ENCODE measurements around the gene TBC1D22B.
A peak's percentile ranks its signal among the peaks of the same experiment; 100 is the strongest.

TBC1D22B gene

DNA sequence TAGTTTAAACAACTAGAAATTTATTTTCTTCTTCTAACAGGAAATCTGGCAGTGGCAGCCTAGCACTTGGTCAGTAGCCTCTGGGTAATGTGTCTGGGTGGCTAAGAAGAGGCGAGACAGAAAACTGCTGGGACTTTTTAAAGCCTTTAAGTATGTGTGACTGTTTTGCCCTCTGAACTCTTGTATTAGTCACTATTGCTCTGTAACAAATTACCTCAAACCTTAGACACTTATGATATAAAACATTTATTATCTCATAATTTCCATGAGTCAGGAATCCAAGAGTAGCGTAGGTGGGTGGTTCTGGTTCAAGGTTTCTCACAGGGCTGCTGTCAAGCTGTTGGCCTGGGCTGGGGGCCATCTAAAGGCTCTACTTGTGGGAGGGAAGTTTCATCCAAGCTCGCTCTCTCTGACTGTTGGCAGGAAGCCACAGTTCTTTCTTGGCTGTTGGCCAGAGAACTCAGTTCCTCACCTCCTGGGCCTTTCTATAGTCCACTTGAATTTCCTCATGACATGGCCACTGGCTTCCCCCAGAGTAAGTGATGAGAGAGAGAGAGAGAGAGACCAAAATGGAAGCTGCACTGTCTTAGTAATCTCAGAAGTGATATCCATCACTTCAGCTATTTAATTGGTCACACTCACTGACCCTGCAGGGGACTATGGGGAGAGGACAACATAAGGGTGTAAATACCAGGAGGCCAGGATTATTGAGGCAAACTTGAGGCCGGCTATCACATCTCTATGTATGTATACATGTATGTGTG is 17.4 kb upstream of the TBC1D22B start:
- peak; percentile 92 for DNase-seq

DNA sequence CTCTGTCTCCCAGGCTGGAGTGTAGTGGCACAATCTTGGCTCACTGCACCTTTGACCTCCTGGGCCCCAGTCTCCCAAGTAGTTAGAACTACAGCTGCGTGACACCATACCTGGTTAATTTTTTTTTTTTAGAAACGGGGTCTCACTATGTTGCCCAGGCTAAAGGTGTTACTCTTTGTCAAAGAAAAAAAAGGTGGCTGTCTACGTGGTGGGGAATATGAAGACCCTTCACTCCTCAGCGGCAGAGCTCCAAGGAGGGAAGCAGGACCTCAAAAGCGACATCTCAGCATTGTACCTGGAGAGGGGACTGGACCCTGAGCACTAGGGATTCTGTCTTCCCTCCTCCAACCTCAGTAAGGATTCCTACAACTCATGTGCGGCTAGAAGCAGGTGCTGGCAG is 16.4 kb upstream of the TBC1D22B start:
- no peak for DNase-seq

DNA sequence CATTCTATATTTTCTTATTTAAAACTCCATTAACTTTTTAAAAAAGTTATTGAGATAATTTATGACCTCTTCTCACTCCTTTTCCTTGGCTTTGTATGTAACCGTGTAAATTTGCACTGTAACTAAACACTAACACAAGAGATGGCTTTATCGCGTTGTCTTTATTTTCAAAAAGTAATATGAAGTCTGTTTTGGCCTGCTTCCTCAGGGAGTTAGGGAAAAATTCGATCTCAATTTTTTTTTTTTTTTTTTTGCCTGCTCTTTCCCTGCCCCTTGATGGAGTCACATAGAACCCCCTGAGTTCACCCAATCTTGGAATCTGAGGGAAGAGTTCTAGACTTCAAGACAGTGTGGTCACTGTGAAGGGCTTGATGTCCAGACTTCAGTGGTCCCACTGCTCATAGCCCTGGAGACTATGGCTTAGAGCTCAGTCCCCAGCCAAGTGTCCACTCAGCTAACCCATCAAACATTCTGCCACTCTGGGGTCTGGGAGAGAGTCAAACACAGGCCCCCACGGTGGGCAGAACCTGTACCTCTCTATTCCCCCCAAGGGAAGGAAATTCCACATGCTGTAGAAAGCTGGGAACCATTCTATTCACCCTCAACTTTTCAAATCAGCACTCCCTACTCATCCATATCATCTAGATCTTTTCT is 15.7 kb upstream of the TBC1D22B start:
- DNase-seq = no peak

DNA sequence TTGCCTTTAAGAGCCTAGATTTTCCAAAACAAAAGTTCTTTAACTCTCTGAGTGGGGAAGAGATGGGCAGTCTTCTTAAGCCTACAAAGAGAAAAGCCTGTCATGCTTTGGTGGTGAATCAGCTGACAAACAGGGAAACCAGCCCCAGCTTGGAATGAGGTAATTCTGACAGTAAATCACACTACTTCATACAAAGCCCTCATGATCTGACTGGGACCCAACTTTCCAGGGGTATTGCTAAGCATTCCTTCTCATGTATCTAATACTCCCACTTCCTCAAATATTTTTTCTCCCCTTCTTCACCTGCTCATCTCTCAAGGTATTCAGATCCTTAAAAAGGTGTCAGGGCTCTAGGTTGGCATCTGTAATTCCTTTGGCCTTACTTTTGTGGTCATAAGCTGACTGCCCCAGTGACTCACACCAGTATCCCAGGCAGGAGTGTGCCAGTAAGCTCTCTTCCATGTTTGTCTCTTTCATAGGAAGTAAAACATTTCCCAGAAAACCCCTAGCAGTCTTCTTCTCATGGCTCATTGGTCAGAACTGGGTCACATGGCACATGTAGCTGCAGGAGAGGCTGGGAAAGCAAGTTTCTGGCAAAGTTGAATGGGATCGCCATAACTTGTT is 15.0 kb upstream of the TBC1D22B start:
- DNase-seq = no peak

DNA sequence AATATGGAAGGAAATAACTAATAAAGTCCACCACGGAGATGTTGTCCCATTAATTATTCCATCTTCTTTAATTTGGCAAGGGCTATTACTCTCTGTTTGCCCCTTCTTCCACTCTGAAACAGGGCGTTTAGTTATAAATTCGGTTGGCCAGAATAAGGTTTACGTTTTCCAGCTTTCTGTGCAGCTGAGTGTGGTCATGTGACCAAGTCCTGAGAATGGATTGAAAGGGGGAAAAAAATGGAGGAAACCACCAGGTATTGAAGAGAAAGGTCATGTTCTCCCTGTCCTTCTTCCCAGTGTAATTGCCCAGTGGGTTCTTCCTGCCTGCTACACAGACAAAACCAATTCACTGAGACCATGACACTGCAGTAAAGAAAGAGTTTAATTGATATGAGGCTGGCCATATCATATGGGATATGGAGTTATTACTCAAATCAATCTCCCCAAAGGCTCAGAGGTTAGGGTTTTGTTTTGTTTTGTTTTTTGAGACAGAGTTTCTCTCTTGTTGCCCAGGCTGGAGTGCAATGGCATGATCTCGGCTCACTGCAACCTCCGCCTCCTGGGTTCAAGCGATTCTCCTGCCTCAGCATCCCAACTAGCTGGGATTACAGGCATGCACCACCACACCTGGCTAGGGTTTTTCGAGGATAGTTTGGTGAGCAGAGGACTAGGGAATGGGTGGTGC is 14.3 kb upstream of the TBC1D22B start:
- no peak for DNase-seq

DNA sequence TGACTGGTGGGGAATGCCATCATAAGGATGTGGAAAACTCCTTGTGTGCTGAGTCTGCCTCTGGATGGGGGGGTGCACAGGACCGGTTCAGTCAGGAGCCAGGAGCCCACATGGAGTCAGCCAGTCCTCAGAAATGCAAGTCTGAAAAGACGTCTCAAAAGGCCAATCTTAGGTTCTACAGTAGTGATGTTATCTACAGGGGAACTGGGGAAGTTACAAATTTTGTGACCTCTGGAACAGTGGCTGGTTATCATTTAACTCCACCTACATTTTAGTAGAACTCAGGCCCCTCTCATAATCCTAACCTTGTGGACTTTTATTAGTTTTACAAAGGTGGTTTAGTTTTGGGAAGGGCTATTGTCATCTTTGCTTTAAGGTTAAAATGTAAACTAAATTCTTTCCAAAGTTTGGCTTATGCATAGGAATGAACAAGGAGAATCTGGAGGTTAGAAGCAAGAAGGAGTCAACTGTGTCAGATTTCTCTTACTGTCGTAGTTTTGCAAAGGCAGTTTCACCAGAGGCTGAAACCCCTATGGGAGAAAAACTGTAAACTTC is 13.7 kb upstream of the TBC1D22B start:
- DNase-seq = no peak

DNA sequence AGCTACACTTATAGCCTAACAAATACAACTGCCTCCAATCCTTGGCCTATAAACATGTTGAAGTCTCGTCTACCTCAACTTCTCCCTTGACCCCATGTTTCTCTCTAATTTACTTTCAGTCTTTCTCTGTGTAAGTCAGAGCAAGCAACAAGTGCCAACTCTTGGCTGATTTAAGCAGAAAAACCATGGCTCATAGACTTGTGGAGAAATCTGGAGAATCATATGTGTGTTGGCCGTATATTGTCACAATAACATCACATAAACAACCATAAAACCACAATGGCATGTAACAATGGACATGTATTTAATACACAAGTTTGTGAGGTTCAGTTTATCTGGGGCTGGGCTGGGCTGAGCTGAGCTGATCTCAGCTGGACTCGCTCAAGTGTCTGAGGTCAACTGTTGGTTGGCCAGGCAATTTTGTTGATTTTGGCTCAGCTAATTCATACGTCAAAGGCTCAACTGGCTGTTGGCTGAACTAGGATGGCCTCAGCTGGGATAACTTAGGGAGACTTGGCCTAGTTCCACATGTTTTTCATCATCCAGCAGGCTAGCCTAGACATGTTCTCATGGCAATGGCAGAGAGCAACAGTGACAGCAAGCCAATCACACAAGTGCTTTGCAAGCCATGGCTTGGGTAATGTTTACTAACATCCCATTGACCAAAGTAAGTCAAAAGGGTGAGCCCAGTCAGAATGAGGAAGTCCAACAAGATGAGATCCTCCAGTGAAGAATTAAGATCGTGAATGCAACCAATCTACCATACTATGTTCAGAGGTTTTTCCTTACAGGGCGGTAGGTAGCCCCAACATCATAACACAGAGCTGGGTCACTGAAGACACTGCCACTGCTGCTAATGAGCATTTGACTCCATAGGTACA is 12.9 kb upstream of the TBC1D22B start:
- DNase-seq = no peak

DNA sequence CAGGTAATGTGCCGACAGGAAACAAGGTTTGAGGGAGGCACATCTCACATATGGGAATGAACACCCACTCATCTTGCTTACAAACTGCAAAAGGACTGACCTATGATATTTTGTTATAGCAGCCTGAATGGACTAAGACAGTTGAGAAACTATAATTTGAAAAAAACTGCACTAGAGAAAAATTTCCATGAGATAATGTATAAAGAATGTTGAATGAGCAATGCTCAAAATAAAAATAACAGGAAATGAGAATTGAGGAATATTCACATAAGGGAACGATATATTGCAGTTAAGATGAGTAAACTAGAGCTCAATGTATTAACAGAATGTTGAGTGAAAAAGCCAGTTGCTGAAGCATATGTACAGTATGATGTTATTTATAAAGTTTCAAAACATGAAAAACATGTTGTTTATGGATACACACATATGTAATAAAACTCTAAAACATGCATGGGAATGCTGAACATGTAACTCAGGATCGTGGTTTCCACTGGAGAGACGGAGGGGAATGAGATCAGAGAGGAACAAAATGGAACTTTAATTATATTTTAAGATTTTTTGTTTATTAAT is 6.3 kb upstream of the TBC1D22B start:
- no peak for DNase-seq

DNA sequence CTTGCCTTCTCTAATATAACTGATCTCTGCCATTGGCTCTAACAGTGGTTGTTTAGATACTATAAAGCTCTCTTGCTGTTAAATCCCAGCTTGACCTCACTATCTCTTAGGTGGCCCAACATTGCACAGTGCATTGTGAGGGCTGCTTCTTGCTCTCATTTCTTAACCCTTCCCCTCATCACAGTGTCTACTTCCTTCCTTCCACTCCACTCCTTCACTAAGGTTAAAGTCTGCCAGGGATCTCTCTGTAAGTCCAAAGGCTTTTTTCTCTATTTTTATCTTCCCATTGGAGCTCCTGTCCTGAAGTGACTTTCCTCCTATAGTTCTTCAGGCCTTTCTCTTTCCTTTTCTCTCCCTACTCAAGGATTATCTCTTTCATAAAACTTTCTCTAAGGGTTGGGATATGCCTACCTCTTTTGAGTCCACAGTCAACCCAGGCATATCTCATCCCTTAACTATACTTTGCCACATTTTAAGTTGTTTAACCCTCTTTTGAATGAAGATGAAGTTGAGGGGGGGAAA is 4.0 kb upstream of the TBC1D22B start:
- DNase-seq = no peak

DNA sequence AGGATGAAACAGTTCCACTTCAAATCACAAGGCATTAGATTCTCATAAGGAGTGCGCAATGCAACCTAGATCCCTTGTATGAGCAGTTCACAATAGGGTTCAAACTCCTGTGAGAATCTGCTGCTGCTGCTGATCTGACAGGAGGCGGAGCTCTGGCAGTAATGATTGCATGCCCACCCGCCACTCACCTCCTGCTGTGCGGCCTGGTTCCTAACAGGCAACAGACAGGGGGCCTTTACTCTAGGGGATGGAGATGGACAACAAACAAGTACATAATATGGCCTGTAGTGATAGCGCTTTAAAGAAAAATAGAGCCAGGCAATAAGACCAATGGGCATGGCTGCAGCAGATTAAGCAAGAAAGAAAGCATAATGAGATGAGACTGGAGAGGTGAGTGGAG is 2.7 kb upstream of the TBC1D22B start:
- no peak for DNase-seq

DNA sequence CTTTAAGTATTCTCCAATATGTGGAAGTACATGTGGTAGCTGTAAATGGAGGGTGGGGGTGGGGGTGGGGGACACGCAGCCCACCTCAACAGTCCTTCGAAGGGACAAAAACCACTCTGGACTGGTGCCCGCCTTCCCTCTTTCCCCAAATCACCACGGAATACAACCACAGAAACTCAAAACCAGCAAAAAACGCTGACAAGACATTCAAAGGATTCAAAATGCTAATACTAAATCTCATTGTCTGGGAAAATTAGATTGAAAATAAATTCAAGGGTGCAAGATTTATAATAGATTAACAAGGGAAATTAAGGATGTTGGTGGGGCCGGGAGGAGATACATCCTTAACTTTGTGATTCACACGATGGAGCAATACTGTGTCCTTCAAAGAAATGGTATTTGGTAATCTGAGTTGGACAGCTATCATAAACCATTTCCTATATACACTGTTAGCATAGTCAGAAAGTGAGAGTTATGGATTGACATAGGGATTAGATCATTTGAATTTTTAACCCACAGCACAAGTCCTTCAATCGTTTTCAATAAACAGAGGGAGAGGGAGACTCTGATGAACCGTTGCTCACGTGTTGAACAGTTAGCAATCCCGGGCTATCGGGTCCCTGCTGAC is 766 bp upstream of the TBC1D22B start:
- DNase-seq = no peak

DNA sequence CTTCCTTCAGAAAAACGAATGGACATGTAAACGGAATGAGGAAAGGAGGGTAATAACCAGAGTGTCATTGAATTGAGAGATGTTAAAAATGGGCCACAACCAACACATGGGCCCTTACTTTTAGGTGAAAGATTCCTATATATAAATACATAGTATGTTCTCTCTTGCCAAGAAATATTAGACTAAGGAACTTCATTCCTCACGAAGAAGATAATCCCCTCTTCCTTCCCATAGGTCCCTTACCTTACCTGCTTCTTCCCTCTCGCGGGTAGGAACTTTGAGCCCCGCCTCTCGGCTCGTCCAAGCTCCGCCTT is 295 bp upstream of the TBC1D22B start:
- no peak for DNase-seq

DNA sequence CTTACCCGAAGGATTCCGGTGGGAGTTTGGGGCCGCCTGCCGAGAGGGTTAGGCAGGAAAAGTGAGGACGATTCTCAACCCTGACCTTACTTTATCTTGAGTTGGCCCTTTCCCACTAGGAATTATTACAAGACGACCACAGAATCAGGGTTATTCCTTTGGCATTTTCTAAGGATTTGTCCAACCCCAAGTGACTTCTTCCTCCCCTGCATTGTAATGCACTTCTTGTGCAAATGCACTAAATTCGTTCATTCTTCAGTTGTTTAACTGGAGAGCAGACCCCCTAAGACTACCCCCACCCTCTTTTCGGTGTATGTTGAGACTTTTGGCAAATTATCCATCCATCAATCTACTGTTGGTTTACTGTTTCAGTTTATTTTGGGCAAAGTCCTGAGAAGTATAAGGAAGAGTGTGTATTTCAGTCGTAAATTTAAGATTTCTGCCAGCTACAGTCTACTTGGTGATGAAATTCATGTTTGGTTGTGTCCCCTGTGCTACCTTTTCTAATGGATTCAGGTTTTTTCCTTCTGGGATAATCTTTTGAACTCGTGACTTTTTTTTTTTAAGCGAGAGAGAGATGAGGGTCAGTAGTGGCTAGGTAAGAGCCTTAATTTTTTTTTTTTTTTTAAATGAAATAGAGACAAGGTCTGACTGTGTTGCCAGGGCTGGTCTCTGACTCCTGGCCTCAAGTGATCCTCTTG is 983 bp downstream of the TBC1D22B start:
- DNase-seq = no peak

DNA sequence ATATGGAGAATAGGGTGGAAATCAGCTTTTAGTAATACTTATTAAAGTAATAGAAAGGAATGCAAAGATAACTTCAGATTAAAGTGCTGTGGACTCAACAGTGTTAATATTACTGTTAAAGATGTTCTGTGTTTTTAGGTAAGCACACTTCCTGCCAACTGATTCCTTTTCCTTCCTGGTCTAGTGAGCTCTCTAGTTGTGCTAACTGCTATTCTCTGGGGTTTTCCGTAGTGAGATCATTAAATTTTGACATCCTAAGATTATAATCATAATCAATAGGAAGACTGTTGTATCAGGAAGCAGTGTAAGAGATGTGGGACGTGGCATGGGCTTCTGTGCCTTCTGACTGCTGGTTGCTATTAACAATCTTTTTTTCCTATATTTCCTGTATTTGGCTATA is 1.6 kb downstream of the TBC1D22B start:
- DNase-seq = peak; percentile 53

DNA sequence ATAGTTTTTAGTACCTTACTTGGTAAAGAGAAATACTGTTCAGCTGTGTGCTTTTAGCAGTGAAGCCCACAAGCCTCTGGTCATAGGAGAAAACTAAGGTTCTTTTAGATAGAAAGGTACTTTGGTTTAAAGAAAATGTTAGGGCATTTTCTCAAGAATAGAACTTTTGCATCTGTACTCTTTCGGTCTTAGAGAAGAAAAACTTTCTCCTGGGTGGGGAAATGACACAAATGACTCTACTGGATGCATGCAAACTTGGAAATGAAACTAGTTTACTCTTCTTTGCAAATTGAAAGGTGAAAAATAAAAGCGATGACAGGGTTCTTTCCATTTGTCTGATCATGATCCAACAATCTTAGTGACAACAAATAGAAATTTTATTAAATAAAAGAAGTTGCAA is 2.5 kb downstream of the TBC1D22B start:
- DNase-seq = no peak

DNA sequence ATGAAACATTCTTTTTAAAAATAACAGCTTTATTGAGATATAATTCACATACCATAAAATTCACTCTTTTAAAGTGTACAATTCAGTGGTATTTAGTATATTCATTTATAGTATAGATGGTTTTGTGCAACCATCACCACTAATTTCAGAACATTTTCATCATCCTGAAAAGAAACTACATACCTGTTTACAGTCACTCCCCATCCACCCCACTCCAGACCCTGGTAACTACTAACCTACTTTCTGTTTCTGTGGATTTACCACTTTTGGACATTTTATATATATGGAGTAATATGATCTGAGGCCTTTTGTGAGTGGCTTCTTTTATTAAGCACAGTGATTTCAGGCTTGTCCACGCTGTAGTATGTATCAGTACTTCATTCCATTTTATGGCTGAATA is 2.9 kb downstream of the TBC1D22B start:
- DNase-seq = no peak

DNA sequence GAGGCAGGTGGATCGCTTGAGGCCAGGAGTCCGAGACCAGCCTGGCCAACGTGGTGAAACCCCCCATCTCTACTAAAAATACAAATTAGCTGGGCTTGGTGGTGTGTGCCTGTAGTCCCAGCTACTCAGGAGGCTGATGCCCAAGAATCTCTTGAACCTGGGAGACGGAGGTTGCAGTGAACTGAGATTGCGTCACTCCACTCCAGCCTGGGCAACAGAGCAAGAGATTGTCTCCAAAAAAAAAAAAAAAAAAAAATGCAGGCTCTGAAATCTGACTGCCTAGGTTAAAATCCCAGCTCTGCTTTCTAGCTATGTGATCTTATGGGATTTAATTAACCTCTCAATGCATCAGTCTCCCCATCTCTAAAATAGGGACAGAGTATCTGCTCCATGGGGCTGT is 3.6 kb downstream of the TBC1D22B start:
- DNase-seq = no peak

DNA sequence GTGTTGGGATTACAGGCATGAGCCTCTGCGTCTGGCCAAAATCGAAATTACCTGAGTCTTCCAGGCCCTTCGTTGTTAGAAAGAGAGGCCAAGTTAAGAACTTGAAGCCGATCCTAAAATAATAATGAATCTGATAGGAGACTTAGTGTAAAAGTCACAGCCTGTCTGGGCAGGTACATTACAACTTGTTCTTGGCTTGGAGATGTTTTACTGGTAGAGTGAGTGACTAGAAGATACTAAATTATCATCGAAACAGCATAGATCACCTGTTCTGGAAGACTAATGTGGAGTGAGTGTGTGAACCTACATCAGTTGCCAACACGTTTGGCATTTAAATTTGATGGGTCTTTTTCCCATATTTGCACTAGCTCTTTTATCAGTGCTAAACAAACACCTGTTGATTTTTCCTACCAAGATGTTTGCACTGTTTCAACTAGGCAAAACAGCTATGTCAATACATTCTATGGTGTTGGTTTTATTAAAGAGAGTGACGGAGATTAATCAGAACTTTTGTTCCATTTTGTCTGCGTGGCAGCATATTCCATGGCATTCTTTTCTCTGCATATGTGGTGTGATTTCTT is 5.0 kb downstream of the TBC1D22B start:
- no peak for DNase-seq

DNA sequence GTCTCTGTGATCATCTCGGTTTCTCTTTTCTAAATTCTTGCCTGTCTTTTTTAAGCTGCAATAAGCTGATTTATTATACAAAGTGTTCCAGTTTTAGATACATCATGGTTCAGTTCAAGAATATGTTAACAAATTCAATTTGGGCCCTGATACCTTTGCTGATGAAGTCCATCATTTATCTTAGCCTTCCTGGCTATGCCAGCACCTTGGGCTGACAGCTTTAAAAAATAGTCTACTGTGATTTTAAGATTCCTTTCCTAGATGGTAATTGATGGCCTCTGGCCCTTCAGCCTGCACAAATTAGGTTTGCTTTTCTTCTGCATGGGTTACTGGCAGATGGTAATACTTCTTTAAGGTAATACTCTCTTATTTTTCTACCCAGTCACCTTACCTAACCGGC is 7.4 kb downstream of the TBC1D22B start:
- DNase-seq = no peak

DNA sequence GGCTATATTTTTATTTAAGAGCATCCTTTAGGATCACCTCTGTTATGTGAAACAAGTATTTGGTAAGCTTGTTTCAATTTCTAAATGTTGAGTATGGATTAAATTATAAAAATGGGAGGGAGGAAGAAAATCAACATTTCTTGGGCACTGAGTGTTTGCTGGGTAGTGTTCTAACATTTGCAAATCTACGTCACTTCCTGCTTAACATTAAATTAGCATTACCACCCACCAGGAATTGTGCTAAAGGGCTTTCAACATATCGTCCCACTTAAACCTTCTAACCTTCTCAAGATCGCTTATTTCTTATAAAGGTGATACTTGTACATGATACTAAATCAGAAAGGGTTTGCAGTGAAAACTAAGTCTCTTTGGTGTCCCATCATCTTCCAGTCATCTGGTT is 8.3 kb downstream of the TBC1D22B start:
- no peak for DNase-seq

All from KG1 (cell line).